NCI-H128 (cell line): ENCODE measurements around the gene PIGT.

Experiments
- DNase-seq: peaks from one replicate; lab custom pipeline; 2025; ENCODE audit not compliant: unreplicated experiment; lab: John Stamatoyannopoulos, UW

Gene PIGT

GRCh38 chr20:45427236-45428149 is 11.6 kb downstream of the PIGT start:
- DNase-seq = no peak

- DNase-seq = no peak
Measured at GRCh38 chr20:45429618-45430017, 13.7 kb downstream of the PIGT start.

GRCh38 chr20:45432294-45432693 is 16.4 kb downstream of the PIGT start:
- no peak for DNase-seq

- DNase-seq = no peak
Measured at GRCh38 chr20:45433316-45433715, 17.4 kb downstream of the PIGT start.

GRCh38 chr20:45433976-45434375 is 18.0 kb downstream of the PIGT start:
- DNase-seq = no peak

GRCh38 chr20:45436732-45437485 is 21.0 kb downstream of the PIGT start:
- DNase-seq = peak; percentile 74

GRCh38 chr20:45440424-45440823 is 24.5 kb downstream of the PIGT start:
- DNase-seq = no peak

- DNase-seq = no peak
Measured at GRCh38 chr20:45440891-45441685, 25.1 kb downstream of the PIGT start.

GRCh38 chr20:45441746-45442145 is 25.8 kb downstream of the PIGT start:
- DNase-seq = no peak

GRCh38 chr20:45444050-45444449 is 28.1 kb downstream of the PIGT start:
- DNase-seq = no peak

- DNase-seq = no peak
Measured at GRCh38 chr20:45445805-45446562, 30.0 kb downstream of the PIGT start.

- no peak for DNase-seq
Measured at GRCh38 chr20:45448270-45448669, 32.3 kb downstream of the PIGT start.

- no peak for DNase-seq
Measured at GRCh38 chr20:45449528-45449927, 33.6 kb downstream of the PIGT start.

- DNase-seq = no peak
Measured at GRCh38 chr20:45450097-45450818, 34.3 kb downstream of the PIGT start.

GRCh38 chr20:45452238-45452637 is 36.3 kb downstream of the PIGT start:
- DNase-seq = no peak

GRCh38 chr20:45452772-45453691 is 37.1 kb downstream of the PIGT start:
- DNase-seq = no peak

GRCh38 chr20:45456632-45457031 is 40.7 kb downstream of the PIGT start:
- peak; percentile 31 for DNase-seq

- DNase-seq = no peak
Measured at GRCh38 chr20:45459606-45460005, 43.7 kb downstream of the PIGT start.

- DNase-seq = no peak
Measured at GRCh38 chr20:45461225-45461624, 45.3 kb downstream of the PIGT start.
